Activated CD4-positive, CD25-positive, alpha-beta regulatory T cell treated with anti-CD3 and anti-CD28 coated beads, Interleukin-2, amount 50 U/mL, for 16 hours (primary cell): ENCODE measurements around the gene MRAS.
"Not testable (repeated sequence)": the region's sequence is repeated elsewhere in the genome, so short reads cannot be mapped to it uniquely, and the experiment has no call there.

Source experiments
- DNase-seq: peaks from one replicate; pipeline ENCODE4 v3.0.0-alpha.2; 2020; ENCODE audit warnings: low read depth, low spot score

The MRAS gene

GRCh38 chr3:138367326-138367850 lies 19.0 kb downstream of the MRAS start:
- no peak for DNase-seq

GRCh38 chr3:138367911-138368310 lies 19.5 kb downstream of the MRAS start:
- DNase-seq, result no peak

GRCh38 chr3:138369151-138369900 lies 20.9 kb downstream of the MRAS start:
- DNase-seq, result no peak

GRCh38 chr3:138370321-138370720 lies 21.9 kb downstream of the MRAS start:
- no peak for DNase-seq

- DNase-seq, result no peak
Measured at GRCh38 chr3:138371070-138371965, 22.9 kb downstream of the MRAS start.

- DNase-seq, result no peak
Measured at GRCh38 chr3:138373087-138373735, 24.8 kb downstream of the MRAS start.

GRCh38 chr3:138373736-138374094 lies 25.3 kb downstream of the MRAS start:
- no peak for DNase-seq

- DNase-seq, result no peak
Measured at GRCh38 chr3:138374573-138375134, 26.3 kb downstream of the MRAS start.

- DNase-seq, result no peak
Measured at GRCh38 chr3:138375447-138375846, 27.1 kb downstream of the MRAS start.

GRCh38 chr3:138376663-138377062 lies 28.3 kb downstream of the MRAS start:
- DNase-seq, result no peak

- DNase-seq, result not testable (repeated sequence)
Measured at GRCh38 chr3:138377212-138377611, 28.8 kb downstream of the MRAS start.

GRCh38 chr3:138377804-138378203 lies 29.4 kb downstream of the MRAS start:
- no peak for DNase-seq

- no peak for DNase-seq
Measured at GRCh38 chr3:138378331-138378730, 30.0 kb downstream of the MRAS start.

GRCh38 chr3:138378990-138379389 lies 30.6 kb downstream of the MRAS start:
- no peak for DNase-seq

- no peak for DNase-seq
Measured at GRCh38 chr3:138381413-138381901, 33.1 kb downstream of the MRAS start.

GRCh38 chr3:138381950-138382715 lies 33.8 kb downstream of the MRAS start:
- DNase-seq, result no peak

- no peak for DNase-seq
Measured at GRCh38 chr3:138383715-138384465, 35.5 kb downstream of the MRAS start.

- no peak for DNase-seq
Measured at GRCh38 chr3:138384531-138384930, 36.2 kb downstream of the MRAS start.

- no peak for DNase-seq
Measured at GRCh38 chr3:138384976-138385375, 36.6 kb downstream of the MRAS start.

- no peak for DNase-seq
Measured at GRCh38 chr3:138389144-138389601, 40.8 kb downstream of the MRAS start.
